GM19397 (cell line): Measurements from ENCODE around the gene FRMD4A.

Experiments
- ATAC-seq: cut with Tn5 transposase; IDR thresholded peaks from one replicate; pipeline ENCODE4 v1.9.1; 2021; ENCODE audit warnings: mild to moderate bottlenecking, moderate library complexity; ENCODE audit not compliant: unreplicated experiment

FRMD4A gene

GRCh38 chr10:14296065-14296709 is 34.5 kb downstream of the FRMD4A start:
- ATAC-seq, result no peak

GRCh38 chr10:14294347-14295059 is 36.2 kb downstream of the FRMD4A start:
- ATAC-seq, result no peak

GRCh38 chr10:14293526-14293925 is 37.2 kb downstream of the FRMD4A start:
- ATAC-seq, result no peak

- ATAC-seq, result no peak
These were observed 39.4 kb downstream of the FRMD4A start for GRCh38 chr10:14291296-14291695.

- ATAC-seq, result no peak
These were observed 44.7 kb downstream of the FRMD4A start for GRCh38 chr10:14285941-14286560.

GRCh38 chr10:14282276-14282675 is 48.4 kb downstream of the FRMD4A start:
- no peak for ATAC-seq

GRCh38 chr10:14278533-14278932 is 52.2 kb downstream of the FRMD4A start:
- no peak for ATAC-seq

- ATAC-seq, result no peak
These were observed 54.5 kb downstream of the FRMD4A start for GRCh38 chr10:14276210-14276609.

- ATAC-seq, result no peak
These were observed 59.1 kb downstream of the FRMD4A start for GRCh38 chr10:14271621-14272020.

- no peak for ATAC-seq
These were observed 60.4 kb downstream of the FRMD4A start for GRCh38 chr10:14270370-14270769.

- ATAC-seq, result no peak
These were observed 65.0 kb downstream of the FRMD4A start for GRCh38 chr10:14265709-14266108.

GRCh38 chr10:14262836-14263425 is 67.8 kb downstream of the FRMD4A start:
- no peak for ATAC-seq

GRCh38 chr10:14261336-14261735 is 69.4 kb downstream of the FRMD4A start:
- ATAC-seq, result no peak

GRCh38 chr10:14259696-14260566 is 70.8 kb downstream of the FRMD4A start:
- ATAC-seq, result no peak

GRCh38 chr10:14254368-14254767 is 76.4 kb downstream of the FRMD4A start:
- ATAC-seq, result no peak

- no peak for ATAC-seq
These were observed 77.0 kb downstream of the FRMD4A start for GRCh38 chr10:14253711-14254110.

- no peak for ATAC-seq
These were observed 77.6 kb downstream of the FRMD4A start for GRCh38 chr10:14253079-14253478.

GRCh38 chr10:14250496-14251076 is 80.1 kb downstream of the FRMD4A start:
- no peak for ATAC-seq

GRCh38 chr10:14247377-14248116 is 83.2 kb downstream of the FRMD4A start:
- ATAC-seq, result no peak

- ATAC-seq, result no peak
These were observed 85.9 kb downstream of the FRMD4A start for GRCh38 chr10:14244801-14245211.
